Tibial nerve (tissue), 4 donors: Measurements from ENCODE around the gene DCAF10.

Source experiments
- EP300 ChIP-seq, 2 donors: sonication (generic); formaldehyde crosslinking; IDR thresholded peaks; one replicate each; pipeline ENCODE4 v1.6.1; 2017; ENCODE audit warnings: antibody characterized with exemption in 2 of 2, mild to moderate bottlenecking in 1 of 2
- TF ChIP-seq, protein P1 (sequence below), 5 experiments: fragments of 200-600 bp in 3 of 5; fragments of 450-650 bp in 2 of 5; sonication (generic) in 3 of 5; IDR thresholded peaks; one replicate each; pipeline ENCODE4 v1.5.1; 2016 to 2019; ENCODE audit warnings: antibody characterized with exemption in 5 of 5, mild to moderate bottlenecking in 3 of 5, moderate library complexity in 2 of 5

DNA sequence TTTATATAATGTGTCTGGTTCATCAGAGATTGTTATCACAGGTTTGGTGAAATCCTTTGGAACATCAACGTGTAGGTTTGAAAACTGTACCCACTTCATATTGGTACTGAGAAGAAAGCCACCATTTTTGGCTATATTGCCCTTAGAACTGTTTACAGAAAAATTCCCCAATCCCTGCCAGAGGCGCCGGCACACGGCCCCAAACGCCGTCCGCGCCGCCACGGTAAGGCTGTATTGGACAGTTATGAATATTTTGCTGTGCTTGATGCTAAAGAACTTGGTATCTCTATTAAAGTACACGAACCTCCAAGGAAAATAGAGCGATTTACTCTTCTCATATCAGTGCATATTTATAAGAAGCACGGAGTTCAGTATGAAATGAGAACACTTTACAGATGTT lies 35.2 kb downstream of the DCAF10 start:
- no peak for TF ChIP-seq EP300 (IDR thresholded peaks at IDR 0.05)
- TF ChIP-seq, protein P1, sequence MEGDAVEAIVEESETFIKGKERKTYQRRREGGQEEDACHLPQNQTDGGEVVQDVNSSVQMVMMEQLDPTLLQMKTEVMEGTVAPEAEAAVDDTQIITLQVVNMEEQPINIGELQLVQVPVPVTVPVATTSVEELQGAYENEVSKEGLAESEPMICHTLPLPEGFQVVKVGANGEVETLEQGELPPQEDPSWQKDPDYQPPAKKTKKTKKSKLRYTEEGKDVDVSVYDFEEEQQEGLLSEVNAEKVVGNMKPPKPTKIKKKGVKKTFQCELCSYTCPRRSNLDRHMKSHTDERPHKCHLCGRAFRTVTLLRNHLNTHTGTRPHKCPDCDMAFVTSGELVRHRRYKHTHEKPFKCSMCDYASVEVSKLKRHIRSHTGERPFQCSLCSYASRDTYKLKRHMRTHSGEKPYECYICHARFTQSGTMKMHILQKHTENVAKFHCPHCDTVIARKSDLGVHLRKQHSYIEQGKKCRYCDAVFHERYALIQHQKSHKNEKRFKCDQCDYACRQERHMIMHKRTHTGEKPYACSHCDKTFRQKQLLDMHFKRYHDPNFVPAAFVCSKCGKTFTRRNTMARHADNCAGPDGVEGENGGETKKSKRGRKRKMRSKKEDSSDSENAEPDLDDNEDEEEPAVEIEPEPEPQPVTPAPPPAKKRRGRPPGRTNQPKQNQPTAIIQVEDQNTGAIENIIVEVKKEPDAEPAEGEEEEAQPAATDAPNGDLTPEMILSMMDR (IDR thresholded peaks at IDR 0.05): no peak
